Stomach smooth muscle (tissue), 2 donors: ENCODE data around the gene RPS6KA2.
"Not testable (repeated sequence)": the region's sequence is repeated elsewhere in the genome, so short reads cannot be mapped to it uniquely, and the experiment has no call there.

Source experiments
- H3K27ac ChIP-seq: one replicate; pipeline ENCODE4 v1.7.0; 2013; ENCODE audit warnings: mild to moderate bottlenecking, low read length, inconsistent platforms
- H3K27me3 ChIP-seq, 2 donors: one replicate each; pipeline ENCODE4 v1.7.0; 2013; ENCODE audit warnings: low read length in 2 of 2; ENCODE audit not compliant: insufficient read depth in 2 of 2, control insufficient read depth in 1 of 2
- H3K36me3 ChIP-seq, 2 donors: one replicate each; pipeline ENCODE4 v1.7.0; 2013; ENCODE audit warnings: low read length in 2 of 2; ENCODE audit not compliant: control insufficient read depth in 2 of 2, insufficient read depth in 2 of 2
- H3K4me1 ChIP-seq: one replicate; pipeline ENCODE4 v1.7.0; 2013; ENCODE audit warnings: low read length; ENCODE audit not compliant: control insufficient read depth, insufficient read depth
- H3K4me3 ChIP-seq, 2 donors: one replicate each; pipeline ENCODE4 v1.7.0; 2013; ENCODE audit warnings: low read length in 2 of 2
- H3K9ac ChIP-seq, 2 donors: one replicate each; pipeline ENCODE4 v1.7.0; 2013; ENCODE audit warnings: low read length in 2 of 2, mild to moderate bottlenecking in 1 of 2
- H3K9me3 ChIP-seq, 2 donors: one replicate each; pipeline ENCODE4 v1.7.0; 2013; ENCODE audit warnings: low read length in 2 of 2; ENCODE audit not compliant: control insufficient read depth in 2 of 2
- donor health status: healthy.
- donor health status: Pancreatic carcinoma.

The RPS6KA2 gene

DNA sequence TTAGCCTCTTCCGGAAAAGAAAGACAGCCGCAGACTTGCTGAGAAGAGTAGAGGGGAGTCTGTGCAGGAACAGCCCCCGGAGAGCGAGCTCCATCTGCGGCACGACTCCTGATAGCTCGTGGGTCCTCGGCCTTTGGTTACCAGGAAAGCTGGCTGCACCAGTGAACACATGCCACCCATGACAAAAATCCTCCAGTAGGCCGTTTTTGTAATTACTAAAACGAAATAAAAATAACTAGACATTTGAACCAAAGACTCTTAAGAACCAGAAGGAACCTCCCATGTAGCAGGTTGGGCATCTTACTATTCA lies 82.8 kb downstream of the RPS6KA2 start:
- no peaks in the 10 kb centered on the region for H3K36me3 ChIP-seq
- H3K9me3 ChIP-seq, result no peaks in the 10 kb centered on the region
- no peak overlapping the region for H3K9ac ChIP-seq
- no peaks in the 10 kb centered on the region for H3K27me3 ChIP-seq
- H3K4me3 ChIP-seq, result no peak overlapping the region
- H3K4me1 ChIP-seq, result no peaks in the 10 kb centered on the region
- no peak overlapping the region for H3K27ac ChIP-seq

- no peaks in the 10 kb centered on the region for H3K4me1 ChIP-seq
- no peak overlapping the region for H3K27ac ChIP-seq
- no peaks in the 10 kb centered on the region for H3K9me3 ChIP-seq
- no peaks in the 10 kb centered on the region for H3K36me3 ChIP-seq
- no peak overlapping the region for H3K9ac ChIP-seq
- H3K4me3 ChIP-seq, result no peak overlapping the region
- no peaks in the 10 kb centered on the region for H3K27me3 ChIP-seq
Measured at GRCh38 chr6:166543603-166544295, 83.3 kb downstream of the RPS6KA2 start.

GRCh38 chr6:166542580-166542912 lies 84.5 kb downstream of the RPS6KA2 start:
- H3K27me3 ChIP-seq, result no peaks in the 10 kb centered on the region
- H3K4me1 ChIP-seq, result no peaks in the 10 kb centered on the region
- H3K9ac ChIP-seq, result no peak overlapping the region
- no peak overlapping the region for H3K4me3 ChIP-seq
- peaks cover 0 to 4% of the 10 kb centered on the region in 2 donors for H3K36me3 ChIP-seq
- no peak overlapping the region for H3K27ac ChIP-seq
- H3K9me3 ChIP-seq, result no peaks in the 10 kb centered on the region

DNA sequence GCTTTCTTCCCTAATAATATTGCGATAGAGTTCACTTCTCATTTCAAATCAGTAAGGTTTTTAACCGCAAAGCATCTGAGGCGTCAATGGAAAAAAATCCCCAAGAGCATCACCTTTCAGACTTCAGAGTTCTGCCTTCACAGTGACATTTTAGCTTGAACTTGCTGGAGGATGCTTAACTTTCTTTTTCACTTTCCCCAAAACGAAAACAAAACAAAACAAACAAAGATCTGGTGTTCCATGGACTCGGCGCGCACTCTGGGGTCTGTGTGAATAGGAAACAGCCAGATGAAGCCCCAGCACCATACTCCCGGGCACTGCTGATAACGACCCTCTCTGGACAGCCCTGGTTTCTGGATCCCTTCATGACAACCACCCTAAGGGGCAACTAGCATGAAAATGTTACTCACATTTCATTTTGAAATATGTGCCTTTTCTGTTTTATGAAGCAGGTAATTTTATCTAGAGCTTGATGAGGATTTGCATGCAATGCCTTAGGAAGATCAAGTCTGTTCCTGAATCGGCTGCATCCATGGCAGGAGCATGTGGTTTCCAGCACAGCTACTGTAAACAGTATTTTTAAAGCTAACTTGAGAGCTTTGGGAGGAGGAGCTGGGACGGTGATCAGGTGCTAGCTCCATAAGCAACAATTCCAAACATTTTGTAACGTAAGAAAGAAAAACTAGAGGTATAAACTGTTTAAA lies 85.0 kb downstream of the RPS6KA2 start:
- Histone ChIP-seq H3K27ac (no peak overlapping the region), H3K4me1 (no peaks in the 10 kb centered on the region), H3K27me3 (no peaks in the 10 kb centered on the region), H3K9ac (no peak overlapping the region), H3K4me3 (peak overlapping the region in 1 of 2 donors; percentile 8), H3K36me3 (peaks cover 0 to 4% of the 10 kb centered on the region in 2 donors), H3K9me3 (no peaks in the 10 kb centered on the region)

GRCh38 chr6:166541366-166541765 lies 85.7 kb downstream of the RPS6KA2 start:
- no peak overlapping the region for H3K27ac ChIP-seq
- no peaks in the 10 kb centered on the region for H3K4me1 ChIP-seq
- peak overlapping the region in 1 of 2 donors; percentile 40 for H3K4me3 ChIP-seq
- H3K9me3 ChIP-seq, result no peaks in the 10 kb centered on the region
- no peaks in the 10 kb centered on the region for H3K27me3 ChIP-seq
- no peak overlapping the region for H3K9ac ChIP-seq
- peaks cover 0 to 6% of the 10 kb centered on the region in 2 donors for H3K36me3 ChIP-seq

DNA sequence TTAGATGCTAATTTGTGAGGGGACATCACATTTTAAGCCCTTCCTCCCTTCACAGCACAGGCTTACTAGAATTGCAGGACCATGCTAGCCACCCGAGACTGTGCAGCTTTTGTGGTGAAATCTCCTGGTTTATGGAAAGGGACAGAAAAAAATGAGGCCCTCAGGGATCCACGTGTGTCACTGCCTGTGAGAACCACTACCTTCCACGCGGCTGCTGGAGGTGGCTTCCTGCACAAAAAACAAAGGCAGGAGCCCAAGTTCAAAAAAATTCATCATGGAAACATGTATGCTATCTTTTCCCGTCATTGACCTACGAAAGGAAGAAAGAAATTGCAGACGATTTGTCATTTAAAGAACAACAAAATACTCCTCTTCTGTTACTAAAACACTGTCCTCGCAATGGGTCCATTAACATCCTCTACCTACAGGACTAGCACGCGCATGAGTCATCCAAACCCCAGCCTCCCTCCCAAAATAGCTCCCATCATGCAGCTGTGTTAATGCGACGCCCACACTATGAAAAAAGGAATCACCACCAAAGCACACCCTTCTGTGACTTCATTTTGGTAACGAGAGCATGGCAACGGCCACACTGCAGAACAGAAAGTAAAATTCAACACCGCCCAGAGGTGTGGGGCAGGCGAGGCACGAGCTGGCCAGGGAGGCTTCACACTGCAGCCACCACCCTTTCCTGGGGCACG lies 86.3 kb downstream of the RPS6KA2 start:
- H3K9ac ChIP-seq, result no peak overlapping the region
- no peaks in the 10 kb centered on the region for H3K9me3 ChIP-seq
- no peaks in the 10 kb centered on the region for H3K27me3 ChIP-seq
- H3K4me3 ChIP-seq, result peak overlapping the region in 1 of 2 donors; percentile 40
- H3K4me1 ChIP-seq, result no peaks in the 10 kb centered on the region
- no peak overlapping the region for H3K27ac ChIP-seq
- H3K36me3 ChIP-seq, result peaks cover 0 to 9% of the 10 kb centered on the region in 2 donors

- Histone ChIP-seq H3K36me3 (peaks cover 0 to 11% of the 10 kb centered on the region in 2 donors), H3K4me1 (no peaks in the 10 kb centered on the region), H3K9ac (no peak overlapping the region), H3K4me3 (no peak overlapping the region), H3K27ac (no peak overlapping the region), H3K9me3 (no peaks in the 10 kb centered on the region), H3K27me3 (no peaks in the 10 kb centered on the region)
Measured at GRCh38 chr6:166539543-166539942, 87.5 kb downstream of the RPS6KA2 start.

- H3K36me3 ChIP-seq, result peaks cover 0 to 11% of the 10 kb centered on the region in 2 donors
- not testable (repeated sequence) for H3K4me1 ChIP-seq, H3K9me3 ChIP-seq, H3K27me3 ChIP-seq, H3K4me3 ChIP-seq, H3K27ac ChIP-seq, H3K9ac ChIP-seq
Measured at GRCh38 chr6:166539011-166539385, 88.1 kb downstream of the RPS6KA2 start.

DNA sequence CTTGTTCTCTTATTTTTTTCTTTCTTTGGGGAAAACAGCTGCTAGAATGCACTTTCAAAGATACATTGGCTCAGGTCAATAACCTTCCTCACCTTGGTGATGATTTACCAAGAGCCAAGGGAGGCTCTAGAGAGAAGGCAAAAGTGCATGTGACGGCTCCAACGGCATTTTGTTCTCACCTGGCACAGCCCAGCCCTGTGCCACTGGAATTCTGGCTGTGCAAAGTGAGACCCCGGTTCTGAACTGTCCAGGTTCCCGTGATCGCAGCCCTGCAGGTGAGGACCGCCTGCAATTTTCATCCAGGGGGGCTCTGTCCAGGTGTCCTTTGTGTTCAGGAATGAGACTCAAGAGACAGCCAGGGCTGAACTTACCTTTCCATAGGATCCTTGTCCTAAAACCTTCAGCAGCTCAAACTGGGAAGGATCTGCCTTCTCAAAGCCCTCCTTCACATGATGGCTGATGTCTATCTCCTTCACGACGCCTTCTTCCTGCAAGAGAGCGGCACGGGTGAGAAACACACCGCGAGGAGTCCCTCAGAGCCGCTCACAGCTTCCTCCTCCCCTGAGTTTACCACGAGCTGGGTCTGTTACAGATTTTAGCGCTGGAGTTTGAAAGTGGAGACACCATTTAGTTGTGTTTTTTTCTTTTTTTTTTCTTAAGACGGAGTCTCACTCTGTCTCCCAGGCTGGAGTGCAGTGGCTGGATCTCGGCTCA lies 88.6 kb downstream of the RPS6KA2 start:
- no peaks in the 10 kb centered on the region for H3K4me1 ChIP-seq
- H3K27me3 ChIP-seq, result no peaks in the 10 kb centered on the region
- H3K4me3 ChIP-seq, result no peak overlapping the region
- H3K9ac ChIP-seq, result no peak overlapping the region
- H3K36me3 ChIP-seq, result peaks cover 0 to 11% of the 10 kb centered on the region in 2 donors
- no peaks in the 10 kb centered on the region for H3K9me3 ChIP-seq
- H3K27ac ChIP-seq, result no peak overlapping the region

DNA sequence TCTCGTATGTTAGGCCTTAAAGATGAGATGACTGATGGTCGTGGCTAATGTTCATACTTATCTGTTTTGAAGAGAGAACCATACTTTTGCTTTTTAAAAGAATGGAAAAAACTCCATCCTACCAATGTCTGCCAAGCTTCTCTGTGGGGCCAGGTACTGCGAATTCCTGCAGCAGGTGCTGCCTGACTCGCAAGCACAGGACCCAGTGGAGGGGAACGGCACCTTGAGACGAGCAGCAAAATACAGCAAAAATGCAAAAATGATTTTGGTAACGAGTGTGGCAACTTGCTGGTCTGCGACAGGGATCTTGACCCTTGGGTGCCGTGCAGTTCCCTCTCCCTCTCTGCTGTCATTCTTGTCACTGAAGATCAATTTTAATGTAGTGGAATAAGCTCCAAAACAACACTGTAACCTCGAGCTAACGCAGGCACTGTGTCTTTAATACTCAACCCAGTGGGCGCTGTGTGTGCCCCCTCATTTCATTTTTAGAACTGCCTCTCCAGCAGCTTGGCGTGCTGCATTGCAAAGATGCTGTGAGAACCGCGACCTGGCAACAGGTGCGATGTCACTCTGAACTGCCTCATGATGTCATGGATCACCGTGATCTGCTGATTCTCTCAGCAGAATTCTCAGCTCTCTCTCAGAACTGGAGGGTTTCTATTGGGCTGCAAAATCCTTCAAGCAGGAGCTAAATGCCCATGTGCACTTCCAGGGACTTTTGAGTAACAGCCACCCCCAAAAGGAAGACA lies 92.2 kb downstream of the RPS6KA2 start:
- H3K4me1 ChIP-seq, result no peaks in the 10 kb centered on the region
- no peaks in the 10 kb centered on the region for H3K27me3 ChIP-seq
- no peak overlapping the region for H3K4me3 ChIP-seq
- H3K27ac ChIP-seq, result no peak overlapping the region
- no peak overlapping the region for H3K9ac ChIP-seq
- H3K9me3 ChIP-seq, result no peaks in the 10 kb centered on the region
- H3K36me3 ChIP-seq, result peaks cover 3 to 14% of the 10 kb centered on the region in 2 donors
